GM21737 (cell line): Measurements from ENCODE around the gene PPP6R2.

ENCODE experiments used
- ATAC-seq: cut with Tn5 transposase; IDR thresholded peaks from one replicate; pipeline ENCODE4 v1.9.1; 2021; ENCODE audit warnings: mild to moderate bottlenecking, moderate library complexity; ENCODE audit not compliant: unreplicated experiment

Gene PPP6R2

DNA sequence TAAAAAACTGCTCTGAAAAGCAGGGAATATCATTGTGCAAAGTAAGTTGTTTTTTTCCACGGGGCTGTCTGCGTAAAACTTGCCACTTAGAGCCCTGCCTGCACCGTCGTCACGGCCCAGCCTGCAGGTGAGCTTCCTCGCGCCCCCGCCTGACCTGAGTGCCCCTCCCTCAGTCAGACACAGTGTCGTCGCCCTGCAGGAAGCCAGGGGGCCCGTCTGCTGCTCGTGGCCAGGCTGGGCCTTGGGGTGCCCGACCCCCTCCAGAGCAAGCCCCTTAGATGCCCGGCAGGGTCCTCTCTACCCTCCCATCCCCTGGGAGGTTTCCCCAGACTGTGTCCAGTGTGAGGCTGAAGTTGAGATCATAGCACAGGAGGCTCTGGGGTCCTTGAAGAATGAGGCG, 100.1 kb downstream of the PPP6R2 start:
- ATAC-seq: no peak

DNA sequence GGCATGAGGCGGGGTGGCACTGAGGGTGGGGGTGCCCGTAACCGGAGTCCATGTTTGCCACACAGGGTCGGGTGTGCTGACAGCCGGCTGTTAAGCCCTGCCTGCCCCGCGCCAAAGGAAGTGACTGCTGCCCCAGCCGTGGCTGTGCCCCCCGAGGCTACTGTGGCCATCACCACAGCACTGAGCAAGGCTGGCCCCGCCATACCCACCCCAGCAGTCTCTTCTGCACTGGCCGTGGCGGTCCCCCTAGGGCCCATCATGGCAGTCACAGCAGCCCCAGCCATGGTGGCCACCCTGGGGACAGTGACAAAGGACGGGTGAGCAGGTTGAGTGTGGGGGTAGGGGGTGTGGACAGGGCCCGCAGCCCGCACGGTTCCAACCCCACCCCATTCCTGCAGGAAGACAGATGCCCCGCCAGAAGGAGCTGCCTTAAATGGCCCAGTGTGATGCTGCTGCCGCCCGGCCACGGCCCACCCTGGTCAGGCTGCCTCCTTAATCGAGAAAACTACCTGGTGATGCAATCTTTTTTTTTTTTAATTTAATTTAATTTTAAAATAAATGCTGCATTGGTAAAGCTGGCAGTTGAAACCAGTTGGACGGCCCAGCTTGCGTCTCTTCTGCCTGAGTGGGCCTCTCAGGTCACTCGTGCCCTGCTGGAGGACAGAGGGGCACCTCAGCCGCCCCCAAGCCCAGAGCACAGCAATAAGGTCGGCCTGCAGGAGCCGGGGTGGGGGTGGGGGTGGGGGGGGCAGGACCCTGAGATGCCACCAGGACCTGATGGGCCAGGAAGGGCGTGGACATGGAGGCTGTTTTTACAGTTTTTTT, 100.9 kb downstream of the PPP6R2 start:
- no peak for ATAC-seq

DNA sequence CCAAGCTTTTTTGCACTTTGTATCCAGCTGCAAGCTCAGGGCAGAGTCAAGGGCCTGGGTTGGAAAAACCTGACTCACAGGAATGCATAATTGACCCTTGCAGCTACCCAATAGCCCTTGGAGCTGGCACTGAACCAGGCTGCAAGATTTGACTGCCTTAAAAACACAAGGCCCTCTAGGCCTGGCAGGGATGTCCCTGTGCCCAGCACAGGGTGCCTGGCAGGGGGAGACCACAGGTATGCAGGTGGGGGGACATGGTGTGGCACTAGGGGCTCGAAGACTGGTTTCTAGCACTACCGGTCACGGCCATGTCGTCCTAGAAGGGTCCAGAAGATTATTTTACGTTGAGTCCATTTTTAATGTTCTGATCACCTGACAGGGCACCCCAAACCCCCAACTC, 101.5 kb downstream of the PPP6R2 start:
- no peak for ATAC-seq

DNA sequence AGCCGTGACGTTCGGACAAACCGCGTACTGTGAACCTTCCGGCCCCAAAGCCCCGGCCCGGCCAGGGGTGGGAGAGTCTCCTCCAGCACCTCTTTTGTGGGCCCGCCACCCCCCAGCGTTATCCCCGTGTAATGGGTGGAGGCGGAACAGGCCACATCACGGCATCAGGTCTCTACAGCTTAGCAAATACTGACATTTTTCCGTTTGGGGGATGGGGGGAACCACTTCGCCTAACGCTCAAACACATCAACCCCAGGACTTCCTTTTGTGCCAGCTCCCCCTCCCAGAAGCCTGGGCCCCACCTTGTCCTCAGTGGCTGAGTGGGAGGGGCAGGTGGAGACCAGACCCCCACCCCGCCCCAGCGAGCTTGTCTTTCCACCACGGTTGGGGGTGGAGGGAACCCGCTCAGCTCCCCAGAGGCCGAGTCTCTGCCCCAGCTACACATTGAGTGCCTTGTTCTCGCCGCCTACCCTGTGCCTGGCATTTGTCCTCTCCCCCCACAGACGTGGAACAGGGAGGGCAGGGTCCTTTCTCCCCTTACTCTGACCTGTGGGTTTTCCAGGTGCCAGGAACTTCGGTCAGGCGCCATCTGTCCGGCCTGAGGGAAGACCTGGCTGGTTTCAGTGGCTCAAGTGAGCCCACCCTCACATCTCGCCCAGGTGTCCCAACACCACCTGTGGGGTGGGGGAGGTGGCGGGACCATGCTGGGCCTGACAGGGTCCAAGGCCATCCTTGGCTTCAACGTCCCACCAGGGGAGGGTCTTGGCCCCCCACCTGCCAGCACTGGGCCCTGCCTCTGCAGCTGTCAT, 102.1 kb downstream of the PPP6R2 start:
- ATAC-seq: no peak

DNA sequence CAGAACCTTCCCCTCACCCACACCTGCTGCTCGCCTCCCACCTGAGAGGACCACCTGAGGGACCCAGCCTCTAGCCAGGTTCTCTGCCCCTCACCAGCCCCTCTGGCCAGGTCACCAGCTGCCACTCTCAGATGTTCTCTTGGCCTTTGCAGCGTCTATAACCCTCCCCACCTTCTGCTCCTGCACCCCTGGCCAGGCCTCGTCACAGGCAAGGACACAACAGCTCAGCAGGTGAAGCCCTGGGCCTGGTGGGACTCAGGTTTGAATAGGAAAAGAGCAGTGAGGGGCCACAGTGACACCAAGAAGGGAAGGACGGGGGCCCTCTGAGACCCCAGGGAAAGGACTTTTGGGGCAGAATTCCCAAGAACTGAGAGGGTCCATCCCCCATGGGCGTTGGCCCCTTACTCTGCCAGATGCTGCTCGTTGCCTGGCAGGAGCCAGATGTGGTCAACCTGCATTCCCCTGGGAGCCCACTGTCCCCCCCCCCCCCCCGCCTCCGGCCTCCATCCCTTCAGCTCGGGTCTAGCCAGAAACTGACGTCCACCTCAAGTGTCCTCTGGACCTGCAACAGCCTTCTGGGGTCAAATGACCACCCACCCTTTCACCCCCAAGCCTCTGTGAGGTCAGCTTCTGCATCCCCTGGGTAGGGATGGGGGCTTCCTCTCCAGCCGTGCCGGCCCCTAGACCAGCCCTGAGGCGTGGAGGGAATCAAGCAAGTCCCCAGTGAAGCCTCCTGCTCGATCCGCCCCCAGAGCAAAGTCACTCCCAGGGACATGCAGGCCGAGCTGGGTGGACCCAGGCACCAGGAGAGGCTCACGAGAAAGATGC, 103.0 kb downstream of the PPP6R2 start:
- no peak for ATAC-seq

DNA sequence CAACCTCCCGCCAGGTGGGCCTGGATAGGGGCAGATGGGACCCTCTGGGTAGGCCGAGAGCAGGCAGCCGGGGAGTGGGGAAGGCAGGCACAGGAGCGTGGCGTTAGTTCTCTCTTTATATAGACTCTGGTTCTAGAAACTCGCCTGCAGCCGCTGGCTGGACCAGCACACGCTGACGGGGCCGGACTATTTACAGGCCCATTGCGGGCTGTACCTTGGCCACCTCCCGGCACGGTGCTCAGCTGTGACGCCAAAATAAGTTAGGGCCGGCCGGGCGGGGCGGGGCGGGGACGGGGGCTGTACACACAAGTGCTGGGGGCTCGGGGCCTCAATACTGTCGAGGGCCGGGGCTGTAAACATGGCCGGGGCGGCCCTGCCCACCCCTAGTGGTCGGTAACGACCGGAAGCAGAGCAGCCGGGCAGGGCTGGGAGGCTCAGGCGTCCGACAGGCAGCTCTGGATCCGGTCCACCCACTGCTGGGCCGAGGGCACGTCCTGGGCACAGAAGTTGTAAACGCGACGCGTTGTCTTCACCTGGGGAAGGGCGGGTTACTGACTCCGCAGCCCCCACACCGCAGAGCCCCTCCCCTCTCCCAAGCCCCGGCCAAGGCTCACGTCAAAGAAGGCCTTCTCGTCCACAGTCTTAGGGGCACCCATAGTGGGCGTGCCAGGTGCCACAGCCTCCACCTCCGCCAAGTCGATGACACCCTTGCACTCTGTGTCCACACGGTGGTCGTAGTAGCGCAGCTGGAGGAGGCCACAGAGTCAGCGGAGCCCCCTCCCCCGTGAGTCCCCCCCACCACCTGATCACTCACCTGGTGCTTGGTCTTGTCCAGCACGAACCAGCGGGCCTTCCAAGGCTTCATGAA, 103.8 kb downstream of the PPP6R2 start:
- ATAC-seq: no peak

DNA sequence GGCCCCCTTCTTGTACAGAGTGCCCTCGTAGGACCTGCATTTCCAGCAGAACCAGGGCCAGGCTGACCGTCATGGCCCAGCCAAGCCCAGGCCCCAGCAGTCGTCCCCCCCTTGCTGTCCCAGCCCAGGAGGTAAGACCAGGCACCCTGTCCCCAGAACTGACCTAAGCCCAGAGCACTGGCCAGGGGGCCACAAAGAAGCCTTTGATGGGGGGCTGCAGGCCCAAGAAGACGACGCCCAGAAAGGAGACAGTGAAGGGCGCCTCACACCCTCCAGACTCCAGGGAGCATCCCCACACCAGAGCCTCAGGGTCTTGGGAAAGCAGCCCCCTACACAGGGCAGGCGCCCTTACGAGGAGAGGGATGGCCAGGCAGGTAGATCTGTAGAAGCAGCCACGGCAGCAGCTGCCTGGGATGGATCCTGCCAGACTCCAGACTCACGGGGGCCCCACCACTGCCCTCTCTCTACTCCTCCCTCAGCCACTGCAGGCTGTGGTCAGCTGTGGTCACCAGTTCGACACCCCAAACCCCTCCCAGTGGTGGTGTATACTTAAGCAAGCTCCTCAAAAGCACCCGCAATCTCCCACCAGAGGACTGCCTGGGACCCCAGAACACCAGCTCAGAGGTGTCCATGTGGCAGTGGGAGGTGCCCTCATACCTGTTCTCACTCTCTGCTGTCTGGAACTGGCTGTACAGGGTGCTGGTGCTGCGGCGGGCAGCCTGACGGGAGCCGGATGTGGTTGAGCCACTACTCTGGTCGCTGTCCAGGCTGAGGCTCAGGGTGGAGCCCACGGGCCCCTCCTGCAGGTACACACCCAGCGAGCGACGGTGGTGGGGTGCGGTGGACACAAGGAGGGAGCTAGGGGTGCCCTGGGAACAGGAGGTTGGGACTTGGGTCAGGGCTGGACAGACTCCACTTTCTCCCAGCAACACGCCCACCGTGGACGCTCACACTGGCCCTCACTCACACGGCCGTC, 104.7 kb downstream of the PPP6R2 start:
- ATAC-seq: no peak

DNA sequence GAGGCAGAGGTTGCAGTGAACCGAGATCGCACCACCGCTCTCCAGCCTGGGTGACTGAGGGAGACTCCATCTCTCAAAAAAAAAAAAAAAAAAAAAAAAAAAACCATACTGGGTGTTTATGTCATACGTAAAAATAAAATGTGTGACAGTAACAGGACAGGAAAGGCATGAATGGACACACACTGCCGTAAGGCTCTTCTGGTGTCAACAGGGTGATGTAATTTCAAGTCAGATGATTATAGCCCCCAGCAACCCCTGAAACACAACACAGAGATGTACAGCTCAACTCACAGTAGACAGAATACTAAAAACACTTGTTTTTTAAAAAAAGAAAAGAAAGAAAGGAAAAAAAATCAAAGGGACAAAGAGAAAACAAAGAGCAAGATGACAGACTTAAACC, 109.5 kb downstream of the PPP6R2 start:
- ATAC-seq: no peak

DNA sequence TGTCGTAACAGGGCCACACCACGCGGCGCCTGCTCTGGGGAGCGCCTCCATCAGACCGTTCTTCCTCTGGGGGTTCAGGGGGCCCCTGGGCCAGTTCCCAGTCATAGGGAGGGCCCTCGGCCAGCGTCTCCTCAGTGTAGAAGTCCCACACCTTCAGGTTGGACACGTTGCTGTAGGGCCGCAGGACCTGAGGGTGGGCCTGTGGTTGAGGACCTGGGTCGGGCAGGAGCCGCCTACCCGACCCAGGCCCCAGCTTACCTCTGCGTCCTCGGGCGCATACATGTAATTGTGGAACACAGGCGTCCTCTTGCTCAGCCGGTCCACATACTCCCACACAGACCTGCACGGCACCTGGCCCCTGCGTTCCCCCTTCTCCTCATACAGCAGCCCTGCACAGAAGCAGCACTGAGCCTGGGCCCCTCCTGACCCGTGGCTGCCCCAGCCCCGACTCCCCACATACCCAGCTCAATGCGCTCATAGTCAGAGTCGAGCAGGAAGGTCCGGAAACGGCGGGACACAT, 111.5 kb downstream of the PPP6R2 start:
- no peak for ATAC-seq

DNA sequence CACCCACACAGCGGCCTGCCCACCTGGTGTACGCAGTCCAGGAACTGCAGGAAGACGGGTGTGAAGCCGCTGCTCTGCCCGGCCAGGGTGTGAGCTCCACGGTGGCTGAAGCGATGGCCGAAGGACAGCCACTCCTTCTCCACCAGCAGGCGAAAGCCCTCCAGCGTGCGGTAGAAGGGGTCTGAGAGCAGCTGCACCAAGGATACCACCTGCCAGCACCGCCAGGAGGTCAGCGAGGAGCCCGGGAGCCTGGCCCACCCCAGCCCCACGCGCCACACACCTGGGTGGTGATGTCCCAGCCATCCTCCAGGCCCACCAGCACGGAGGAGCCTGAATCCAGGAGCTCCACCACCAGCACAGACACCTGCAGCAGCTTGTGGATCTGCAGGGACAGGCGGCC, 112.1 kb downstream of the PPP6R2 start:
- ATAC-seq: no peak

DNA sequence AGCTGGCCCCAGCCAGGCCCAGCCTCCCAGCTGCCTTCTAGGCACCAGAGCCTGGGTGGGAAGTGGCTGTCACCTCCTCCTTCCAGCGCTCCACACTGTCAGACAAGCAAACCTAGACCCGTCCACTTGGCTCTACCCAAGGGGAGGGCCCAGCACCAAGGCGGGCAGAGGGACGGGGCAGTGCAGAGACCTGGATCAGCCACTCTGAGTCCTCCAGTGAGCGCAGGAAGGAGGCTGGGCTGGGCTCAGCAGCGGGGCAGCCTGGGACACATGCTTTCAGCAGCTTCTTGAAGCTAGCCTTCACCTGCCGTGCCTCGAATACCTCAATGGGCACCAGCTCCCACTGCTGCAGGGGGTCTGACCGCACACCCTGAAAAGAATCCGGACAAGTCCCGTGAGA, 112.9 kb downstream of the PPP6R2 start:
- ATAC-seq: no peak

DNA sequence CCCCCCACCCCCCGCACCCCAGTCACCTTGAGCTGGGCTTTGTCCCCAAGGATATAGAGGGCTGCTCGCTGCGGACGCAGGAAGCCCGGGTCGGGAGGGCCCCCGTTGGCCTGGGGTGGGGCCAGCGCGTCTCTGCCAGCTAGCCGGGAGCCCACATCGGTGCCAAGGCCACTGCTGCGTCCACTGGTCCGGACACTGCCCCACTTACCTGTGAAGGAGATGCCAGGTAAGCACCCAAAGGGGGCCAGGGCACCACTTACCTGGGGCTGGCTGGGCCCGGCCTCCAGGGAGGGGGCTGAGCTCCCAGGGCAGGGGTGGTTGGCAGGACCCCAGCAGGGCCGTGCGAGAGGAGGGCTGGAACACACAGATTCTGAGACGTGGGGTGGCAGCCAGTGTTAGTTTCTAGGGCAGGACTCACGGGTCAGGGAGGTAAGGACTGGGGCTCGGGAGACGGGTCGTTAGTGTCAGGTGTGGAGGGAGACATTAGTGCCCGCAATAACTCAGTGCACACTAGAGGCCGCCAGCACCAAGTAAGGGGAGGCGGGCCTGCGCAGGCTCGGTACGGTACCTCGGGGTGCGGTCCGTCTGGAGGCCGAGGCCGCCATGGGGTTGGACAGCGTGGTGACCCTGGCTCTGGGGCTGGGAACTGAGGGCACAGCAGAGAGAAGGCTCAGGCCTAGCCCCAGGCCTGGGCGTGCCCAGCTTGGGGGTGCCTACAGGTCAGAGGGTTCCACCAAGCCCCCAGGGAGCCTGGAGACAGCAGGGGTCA, 113.5 kb downstream of the PPP6R2 start:
- ATAC-seq: no peak

DNA sequence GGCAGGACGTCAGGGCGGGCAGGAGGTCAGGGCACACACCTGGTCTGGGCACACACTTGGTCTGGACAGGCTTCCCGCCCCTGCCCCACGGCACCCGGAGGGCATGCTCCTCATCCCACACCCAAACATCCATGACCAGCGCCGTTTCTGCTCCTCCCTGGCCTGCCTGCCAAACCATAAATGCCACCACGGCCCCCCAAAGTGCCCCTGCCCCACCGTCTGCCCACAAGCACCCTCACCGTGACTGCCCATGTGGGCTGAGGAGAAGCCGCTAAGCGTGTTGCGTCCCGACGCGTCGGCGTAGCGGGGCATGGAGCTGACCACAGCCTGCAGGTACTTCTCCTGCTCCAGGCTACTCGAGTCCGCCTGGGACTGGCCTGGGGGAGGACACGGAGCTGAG, 115.9 kb downstream of the PPP6R2 start:
- no peak for ATAC-seq

DNA sequence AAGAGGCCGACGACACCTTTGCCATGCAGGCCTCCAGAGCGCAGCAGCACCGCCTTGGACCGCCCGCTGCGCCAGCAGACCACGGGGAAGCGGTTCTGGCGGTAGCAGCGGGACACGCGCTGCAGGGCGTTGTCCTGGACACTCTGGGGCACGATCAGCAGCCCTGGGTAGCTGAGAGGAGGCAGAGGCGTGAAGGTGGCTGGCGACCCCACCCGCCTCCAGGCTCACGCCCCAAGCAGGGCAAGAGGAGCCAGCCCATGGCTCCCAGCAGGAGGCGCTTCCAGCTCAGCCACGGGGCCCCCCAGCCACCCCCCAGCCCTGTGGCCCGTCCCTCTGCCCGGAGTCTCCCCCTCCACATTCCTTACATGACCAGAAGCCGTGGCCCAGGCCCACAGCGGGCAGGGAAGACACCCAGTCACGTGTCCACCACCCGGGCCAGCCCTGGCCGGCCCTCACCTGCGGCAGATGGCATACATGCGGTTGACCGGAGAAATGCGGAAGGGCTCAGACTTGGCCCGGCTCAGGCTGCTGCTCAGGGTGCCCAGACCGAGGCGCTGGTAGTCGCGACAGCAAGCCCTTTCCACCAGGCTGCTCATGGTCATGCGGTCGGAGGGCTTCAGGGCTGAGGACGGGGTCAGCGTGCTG, 116.5 kb downstream of the PPP6R2 start:
- no peak for ATAC-seq

DNA sequence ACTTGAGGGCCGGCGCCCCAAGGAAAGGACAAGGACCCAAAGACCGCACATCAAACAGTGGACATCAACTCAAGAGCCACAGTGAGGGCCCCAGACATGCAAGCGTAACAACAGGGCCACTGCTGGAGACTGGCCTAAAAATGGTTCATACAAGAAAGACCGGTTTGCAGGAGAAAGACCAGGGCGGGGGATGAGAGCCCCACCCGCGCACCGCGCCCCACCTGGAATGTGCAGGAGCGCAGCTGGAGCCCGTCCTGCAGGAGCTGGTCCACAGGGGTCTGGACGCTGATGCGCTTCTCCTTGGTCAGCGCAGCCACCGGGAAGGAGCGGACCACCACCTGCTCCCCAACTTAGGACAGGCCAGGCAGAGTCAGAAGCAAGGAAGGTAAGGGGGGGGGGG, 117.8 kb downstream of the PPP6R2 start:
- no peak for ATAC-seq

DNA sequence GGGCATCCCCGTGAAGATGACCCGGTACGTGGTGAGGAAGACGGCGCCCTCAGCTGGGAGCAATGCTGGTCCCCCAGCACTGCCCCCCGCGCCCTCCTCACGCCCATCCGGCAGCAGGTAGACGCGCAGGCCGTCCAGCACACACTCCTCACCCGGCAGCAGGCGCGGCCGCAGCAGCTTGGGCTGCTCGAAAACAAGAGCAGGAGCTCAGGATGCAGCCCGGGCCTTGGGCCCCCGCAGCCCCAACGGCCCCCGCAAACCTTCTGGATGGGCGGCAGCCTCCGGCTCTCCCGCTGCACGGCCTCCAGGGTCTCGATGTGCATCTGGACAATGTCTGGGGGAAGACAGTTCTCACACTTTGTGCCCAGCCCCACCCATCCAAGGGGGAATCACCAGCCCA, 118.4 kb downstream of the PPP6R2 start:
- no peak for ATAC-seq

DNA sequence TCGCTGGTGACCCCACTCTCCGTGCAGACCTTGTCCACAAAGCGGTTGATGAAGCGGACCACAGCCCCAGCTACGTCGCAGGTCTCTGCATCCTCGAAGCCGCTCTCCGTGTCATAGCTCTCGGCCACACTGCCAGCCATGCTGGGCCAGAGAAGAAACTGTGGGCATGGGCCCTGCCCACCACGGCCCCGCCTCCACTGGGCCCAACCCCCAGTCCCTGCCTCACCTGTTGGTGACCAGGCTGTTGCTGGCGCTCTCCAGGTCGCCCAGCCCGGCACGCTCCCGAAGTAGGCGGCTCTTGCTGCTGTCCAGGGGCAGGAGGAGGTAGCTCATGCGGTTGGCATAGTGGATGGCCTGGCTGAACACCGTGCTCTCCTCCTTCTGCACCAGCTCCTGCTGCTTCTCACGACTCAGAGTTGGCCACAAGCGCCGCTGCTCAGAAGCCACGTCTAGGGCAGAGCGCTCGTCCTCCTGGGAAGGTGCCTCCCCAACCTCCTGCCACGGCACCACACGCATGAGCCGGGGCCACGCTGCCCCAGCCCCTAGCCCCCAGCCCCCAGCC, 118.9 kb downstream of the PPP6R2 start:
- ATAC-seq: no peak
